Activated B cell treated with CpG ODN at 0.5 μM for 24 hours (primary cell): ENCODE data around the gene LIMS2. TPM values are rescaled to one million over a fixed set of nuclear protein-coding genes. Genes with fewer than 3 reads are reported as not detected.
A peak's percentile ranks its signal among the peaks of the same experiment; 100 is the strongest.

ENCODE experiments used
- ATAC-seq: fragments of 200-7000 bp; cut with Tn5 transposase; one replicate; pipeline ENCODE4 v1.10.0; 2021; ENCODE audit warnings: low read depth, mild to moderate bottlenecking, moderate library complexity
- CTCF ChIA-PET: fragments of 350-600 bp; sonication (Branson Sonifier 250); formaldehyde crosslinking; loops from one replicate; lab custom pipeline; 2021; ENCODE audit warnings: antibody characterized with exemption; lab: Charles Lee
- POLR2A ChIA-PET: fragments of 350-600 bp; sonication (Branson Sonifier 250); formaldehyde crosslinking; loops from one replicate; lab custom pipeline; 2021; ENCODE audit warnings: antibody characterized with exemption; lab: Charles Lee
- DNase-seq: peaks from one replicate; pipeline ENCODE4 v3.0.0; 2022
- H3K27ac Mint-ChIP-seq: one replicate; pipeline ENCODE4 v1.8.0; 2020; ENCODE audit warnings: mixed read lengths
- H3K27me3 Mint-ChIP-seq: one replicate; pipeline ENCODE4 v1.8.0; 2021; ENCODE audit warnings: mixed read lengths
- H3K36me3 Mint-ChIP-seq: one replicate; pipeline ENCODE4 v1.8.0; 2021; ENCODE audit warnings: low read depth, mixed read lengths
- H3K4me1 Mint-ChIP-seq: one replicate; pipeline ENCODE4 v1.8.0; 2021; ENCODE audit warnings: mixed read lengths
- H3K4me3 Mint-ChIP-seq: one replicate; pipeline ENCODE4 v1.8.0; 2020; ENCODE audit warnings: mild to moderate bottlenecking, mixed read lengths
- H3K9me3 Mint-ChIP-seq: one replicate; pipeline ENCODE4 v1.8.0; 2020; ENCODE audit warnings: mixed read lengths
- intact Hi-C: fragments of 100-400 bp; cut with micrococcal nuclease; formaldehyde crosslinking; loops from one replicate; pipeline ENCODE4 v1.15.1; 2024
- total RNA-seq: library from RNA; stranded (reverse); gene quantifications from 2 replicates; pipeline ENCODE4 v1.2.3, GENCODE V29; 2022
- TF ChIP-seq, protein P1 (sequence below): fragments of 200-600 bp; IDR thresholded peaks from one replicate; pipeline ENCODE4 v1.8.0; 2022; ENCODE audit warnings: antibody characterized with exemption, mild to moderate bottlenecking

LIMS2 gene
- total RNA-seq, 1 donor from 2014 or later: 5.3 TPM

DNA sequence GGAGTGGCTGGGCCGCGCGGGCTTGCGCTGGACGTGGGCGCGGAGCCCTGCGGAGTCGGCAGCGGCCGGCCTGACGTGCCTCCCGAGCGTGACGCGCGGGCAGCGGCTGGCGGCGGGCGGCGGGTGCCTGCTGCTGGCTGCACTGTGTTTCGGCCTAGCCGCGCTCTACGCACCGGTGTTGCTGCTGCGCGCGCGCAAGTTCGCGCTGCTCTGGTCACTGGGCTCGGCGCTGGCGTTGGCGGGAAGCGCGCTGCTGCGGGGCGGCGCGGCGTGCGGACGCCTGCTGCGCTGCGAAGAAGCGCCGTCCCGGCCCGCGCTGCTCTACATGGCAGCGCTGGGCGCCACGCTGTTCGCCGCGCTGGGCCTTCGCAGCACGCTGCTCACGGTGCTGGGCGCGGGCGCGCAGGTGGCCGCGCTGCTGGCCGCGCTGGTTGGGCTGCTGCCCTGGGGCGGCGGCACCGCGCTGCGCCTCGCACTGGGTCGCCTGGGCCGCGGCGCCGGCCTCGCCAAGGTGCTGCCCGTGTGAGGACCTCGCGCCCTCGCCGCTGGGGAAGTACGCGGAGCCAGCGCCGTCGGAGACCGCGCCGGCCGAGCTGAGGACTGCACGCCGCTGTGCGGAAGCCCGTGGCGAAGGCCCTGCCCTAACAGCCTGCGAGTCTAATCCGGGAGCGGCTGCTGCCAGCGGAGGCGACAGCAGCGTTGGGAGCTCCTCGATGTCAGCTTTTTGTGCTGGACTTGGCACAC lies 26.5 kb upstream of the LIMS2 start:
- Mint-ChIP-seq H3K36me3 (peaks cover 44% of the 10 kb centered on the region), H3K4me1 (peaks cover 40% of the 10 kb centered on the region), H3K9me3 (no peaks in the 10 kb centered on the region), H3K27ac (peak overlapping the region; percentile 90), H3K27me3 (no peaks in the 10 kb centered on the region), H3K4me3 (peak overlapping the region; percentile 93)
- DNase-seq (peak; percentile 78), ATAC-seq (peak; percentile 68)
- TF ChIP-seq, protein P1, sequence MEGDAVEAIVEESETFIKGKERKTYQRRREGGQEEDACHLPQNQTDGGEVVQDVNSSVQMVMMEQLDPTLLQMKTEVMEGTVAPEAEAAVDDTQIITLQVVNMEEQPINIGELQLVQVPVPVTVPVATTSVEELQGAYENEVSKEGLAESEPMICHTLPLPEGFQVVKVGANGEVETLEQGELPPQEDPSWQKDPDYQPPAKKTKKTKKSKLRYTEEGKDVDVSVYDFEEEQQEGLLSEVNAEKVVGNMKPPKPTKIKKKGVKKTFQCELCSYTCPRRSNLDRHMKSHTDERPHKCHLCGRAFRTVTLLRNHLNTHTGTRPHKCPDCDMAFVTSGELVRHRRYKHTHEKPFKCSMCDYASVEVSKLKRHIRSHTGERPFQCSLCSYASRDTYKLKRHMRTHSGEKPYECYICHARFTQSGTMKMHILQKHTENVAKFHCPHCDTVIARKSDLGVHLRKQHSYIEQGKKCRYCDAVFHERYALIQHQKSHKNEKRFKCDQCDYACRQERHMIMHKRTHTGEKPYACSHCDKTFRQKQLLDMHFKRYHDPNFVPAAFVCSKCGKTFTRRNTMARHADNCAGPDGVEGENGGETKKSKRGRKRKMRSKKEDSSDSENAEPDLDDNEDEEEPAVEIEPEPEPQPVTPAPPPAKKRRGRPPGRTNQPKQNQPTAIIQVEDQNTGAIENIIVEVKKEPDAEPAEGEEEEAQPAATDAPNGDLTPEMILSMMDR: no peak
- ChIA-PET CTCF (interaction anchor here (0.9 to 2.0 kb wide), 3 partner anchors 111 to 223 kb away, joined by 3 to 14 read pairs (median 4); no protein-coding TSS in a partner anchor), POLR2A (interaction anchor here (0.5 to 2.8 kb wide), 21 partner anchors 16 to 408 kb away, joined by 3 to 26 read pairs (median 7); partner anchors contain the start of genes ERCC3, IWS1, UGGT1 and WDR33)
- intact Hi-C loops: loop anchor here (1.0 to 5.0 kb wide), 11 partner anchors 47 to 621 kb away; partner anchors contain the start of genes IWS1, MAP3K2, POLR2D and SAP130

DNA sequence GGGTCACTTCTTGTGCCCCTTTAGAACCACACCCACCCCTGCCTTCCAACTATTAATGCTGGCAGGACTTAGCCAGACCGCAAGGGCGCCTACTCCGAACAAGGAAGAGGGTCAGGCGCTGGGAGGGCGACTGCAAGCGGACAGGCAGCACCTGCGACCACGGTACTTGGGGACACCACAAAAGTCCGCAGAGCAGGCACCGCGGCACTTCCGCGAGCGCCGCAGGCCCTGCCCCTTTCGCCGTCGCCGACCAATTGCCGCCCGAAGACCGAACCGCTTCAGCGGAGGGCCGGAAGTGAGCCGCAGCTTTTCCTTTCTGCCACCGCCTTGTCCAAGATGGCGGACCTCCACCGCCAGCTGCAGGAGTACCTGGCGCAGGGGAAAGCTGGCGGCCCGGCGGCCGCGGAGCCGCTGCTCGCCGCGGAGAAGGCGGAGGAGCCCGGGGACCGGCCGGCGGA lies 25.9 kb upstream of the LIMS2 start, which contains the start of gene SFT2D3:
TSS of gene SFT2D3 (plus strand) at position 305 of the 458 bp plus-strand sequence. CDS start at position 337, 32 bp downstream.
- peak; percentile 85 for DNase-seq
- ChIA-PET POLR2A (interaction anchor here (0.8 to 2.8 kb wide), 17 partner anchors 17 to 390 kb away, joined by 3 to 26 read pairs (median 11); partner anchors contain the start of genes IWS1, UGGT1 and WDR33), CTCF (interaction anchor here (2.0 kb wide), 1 partner anchor 110 kb away, joined by 14 read pairs; no protein-coding TSS in a partner anchor)
- Mint-ChIP-seq H3K9me3 (no peaks in the 10 kb centered on the region), H3K4me1 (peaks cover 40% of the 10 kb centered on the region), H3K27me3 (no peaks in the 10 kb centered on the region), H3K27ac (peak within 1 kb of the TSS; percentile 99), H3K4me3 (peak within 1 kb of the TSS; percentile 93), H3K36me3 (peaks cover 38% of the 10 kb centered on the region)
- intact Hi-C loops: loop anchor here (1.0 to 5.0 kb wide), 9 partner anchors 48 to 620 kb away; partner anchors contain the start of genes IWS1, MAP3K2, POLR2D and SAP130
- peak; percentile 74 for ATAC-seq
- TF ChIP-seq, protein P1: no peak

DNA sequence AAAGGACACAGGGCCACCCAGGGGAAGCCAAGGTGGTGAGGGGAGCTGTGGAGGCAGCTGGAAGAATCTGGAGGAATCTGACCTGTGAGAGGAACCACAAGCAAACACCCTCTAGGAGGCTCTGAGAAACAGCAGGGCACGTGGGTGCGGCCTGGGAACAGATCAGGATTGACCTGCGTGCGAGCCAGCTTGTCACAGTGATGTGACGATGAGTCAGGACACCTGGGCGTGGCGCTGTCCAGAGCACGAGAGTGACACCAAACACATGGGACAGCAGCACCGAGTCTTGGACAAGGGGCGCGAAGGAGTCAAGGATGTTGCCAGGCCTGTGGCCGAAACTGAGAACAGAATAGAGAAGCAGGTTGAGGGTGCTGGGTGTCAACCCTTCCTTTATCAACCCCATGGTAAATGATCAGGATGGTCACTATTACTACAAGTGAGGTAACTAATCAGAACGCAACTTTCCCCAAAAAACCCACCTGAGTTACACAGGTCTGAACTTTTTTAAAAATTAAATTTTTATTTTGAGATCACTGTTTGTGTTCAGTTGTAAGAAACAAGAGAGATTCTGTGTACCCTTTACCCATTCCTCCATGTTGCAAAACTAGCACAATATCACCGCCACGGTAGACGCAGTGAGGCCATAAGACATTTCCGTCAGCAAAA lies 25.3 kb upstream of the LIMS2 start:
- TF ChIP-seq, protein P1: no peak
- H3K9me3 Mint-ChIP-seq: no peaks in the 10 kb centered on the region
- H3K27ac Mint-ChIP-seq: peak overlapping the region; percentile 99
- H3K36me3 Mint-ChIP-seq: peaks cover 33% of the 10 kb centered on the region
- ChIA-PET CTCF (interaction anchor here (0.7 kb wide), 1 partner anchor 109 kb away, joined by 4 read pairs; no protein-coding TSS in a partner anchor), POLR2A (interaction anchor here (0.7 to 2.8 kb wide), 15 partner anchors 48 to 390 kb away, joined by 3 to 26 read pairs (median 11); partner anchors contain the start of genes IWS1, UGGT1 and WDR33)
- H3K4me1 Mint-ChIP-seq: peaks cover 40% of the 10 kb centered on the region
- intact Hi-C loops: loop anchor here (1.0 to 5.0 kb wide), 9 partner anchors 49 to 620 kb away; partner anchors contain the start of genes IWS1, MAP3K2, POLR2D and SAP130
- peak overlapping the region; percentile 93 for H3K4me3 Mint-ChIP-seq
- H3K27me3 Mint-ChIP-seq: no peaks in the 10 kb centered on the region
- DNase-seq (peak; percentile 47), ATAC-seq (peak; percentile 35)

DNA sequence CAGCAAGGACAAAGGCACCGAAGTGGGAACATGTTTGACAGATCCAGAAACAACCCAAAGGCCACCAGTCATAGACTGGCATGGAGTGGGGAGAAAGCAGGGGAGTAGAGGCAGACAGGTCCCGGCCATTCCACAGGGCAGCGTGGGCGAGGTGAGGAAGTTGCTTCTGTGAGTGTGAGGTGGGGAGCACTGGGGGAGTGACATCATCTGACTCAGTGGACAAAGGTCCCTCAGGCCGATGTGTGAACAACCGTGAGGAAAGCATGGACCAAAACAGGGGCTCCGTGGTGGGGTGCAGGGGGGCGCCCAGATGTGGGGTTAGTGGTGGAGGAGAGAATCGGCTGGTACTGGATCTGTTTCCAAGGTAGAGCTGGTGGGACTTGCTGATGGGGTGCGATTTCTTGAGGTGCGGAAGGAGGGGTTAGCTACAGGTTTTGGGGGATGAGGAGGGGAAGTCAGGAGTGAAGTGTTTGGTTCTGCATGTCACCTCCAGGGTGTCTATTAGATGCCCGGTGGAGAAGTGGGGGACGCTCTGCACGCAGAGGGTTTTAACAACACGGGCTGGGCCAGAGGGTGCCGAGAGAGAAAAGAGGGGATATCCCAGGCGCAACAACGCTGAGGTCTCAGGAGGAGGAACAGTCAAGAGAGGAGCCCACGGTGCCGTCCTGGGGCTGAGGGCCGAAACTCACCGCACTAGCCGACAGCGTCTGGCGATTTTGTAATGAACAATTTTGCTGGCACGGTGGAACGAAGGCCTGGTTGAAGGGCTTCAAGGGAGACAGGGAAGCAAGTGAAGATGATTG lies 23.4 kb upstream of the LIMS2 start:
- DNase-seq (no peak), ATAC-seq (no peak)
- Mint-ChIP-seq H3K4me3 (no peak overlapping the region), H3K36me3 (peaks cover 17% of the 10 kb centered on the region), H3K9me3 (no peaks in the 10 kb centered on the region), H3K27me3 (no peaks in the 10 kb centered on the region), H3K4me1 (peaks cover 25% of the 10 kb centered on the region), H3K27ac (peak overlapping the region; percentile 32)
- POLR2A ChIA-PET: no interaction called here
- intact Hi-C loops: no loop called here
- TF ChIP-seq, protein P1: no peak
- CTCF ChIA-PET: no interaction called here
